SU-DHL-6 (cell line): ENCODE results near the gene PCDHB9.
"Not testable (repeated sequence)": the region's sequence is repeated elsewhere in the genome, so short reads cannot be mapped to it uniquely, and the experiment has no call there.

Source experiments
- H2AFZ ChIP-seq: fragments of 200-600 bp; sonication (generic); 2 replicates; pipeline ENCODE4 v1.6.1; 2014; ENCODE audit warnings: low read depth, mild to moderate bottlenecking, moderate library complexity, mixed read lengths, antibody characterized with exemption, low read length; ENCODE audit not compliant: severe bottlenecking
- H3F3A ChIP-seq: fragments of 200-600 bp; shearing (Covaris generic); 2 replicates; pipeline ENCODE4 v1.6.0; 2016; ENCODE audit warnings: antibody characterized with exemption, mild to moderate bottlenecking; ENCODE audit not compliant: insufficient read depth
- H3K27ac ChIP-seq: fragments of 200-600 bp; sonication (generic); 2 replicates; pipeline ENCODE4 v1.5.1; 2016; ENCODE audit warnings: low read depth, mild to moderate bottlenecking, low read length, moderate library complexity, mixed read lengths
- H3K27me3 ChIP-seq: fragments of 200-600 bp; sonication (generic), shearing (Covaris generic); 2 replicates; pipeline ENCODE4 v1.6.0; 2014; ENCODE audit warnings: mild to moderate bottlenecking, low read length
- H3K36me3 ChIP-seq: fragments of 200-600 bp; sonication (generic); 2 replicates; pipeline ENCODE4 v1.6.1; 2014; ENCODE audit warnings: mild to moderate bottlenecking, low read length, mixed read lengths
- H3K4me2 ChIP-seq: fragments of 300-600, 200-600 bp; shearing (Covaris generic), sonication (generic); 2 replicates; pipeline ENCODE4 v1.6.0; 2014; ENCODE audit warnings: low read length, low read depth, mild to moderate bottlenecking; ENCODE audit not compliant: poor library complexity, severe bottlenecking
- H3K4me3 ChIP-seq: fragments of 200-600 bp; sonication (generic); 2 replicates; pipeline ENCODE4 v1.5.1; 2014; ENCODE audit warnings: antibody characterized with exemption, low read length, mild to moderate bottlenecking, mixed read lengths; ENCODE audit not compliant: insufficient read depth, poor library complexity, severe bottlenecking
- H3K79me2 ChIP-seq: fragments of 200-600 bp; sonication (generic); 2 replicates; pipeline ENCODE4 v1.6.1; 2014; ENCODE audit warnings: mild to moderate bottlenecking, low read length, moderate library complexity; ENCODE audit not compliant: insufficient read depth
- H3K9ac ChIP-seq: fragments of 200-600 bp; sonication (generic); 2 replicates; pipeline ENCODE4 v1.7.0; 2014; ENCODE audit warnings: mild to moderate bottlenecking, low read length
- H3K9me2 ChIP-seq: fragments of 200-600 bp; sonication (generic); replicated peaks from 2 replicates; pipeline ENCODE4 v1.6.1; 2014; ENCODE audit warnings: low read length; ENCODE audit not compliant: insufficient read depth
- H3K9me3 ChIP-seq: fragments of 200-600 bp; sonication (generic); 2 replicates; pipeline ENCODE4 v1.6.1; 2014; ENCODE audit warnings: low read length, mixed read lengths; ENCODE audit not compliant: insufficient read depth
- H4K20me1 ChIP-seq: fragments of 200-600 bp; sonication (generic); 2 replicates; pipeline ENCODE4 v1.6.1; 2014; ENCODE audit warnings: low read depth, mild to moderate bottlenecking, antibody characterized with exemption, low read length, moderate library complexity, mixed read lengths
- CTCF ChIP-seq: fragments of 200-600 bp; sonication (generic); IDR thresholded peaks from one replicate; pipeline ENCODE4 v1.5.1; 2017; ENCODE audit warnings: antibody characterized with exemption, mild to moderate bottlenecking, low read length, moderate library complexity; ENCODE audit not compliant: insufficient read depth, poor library complexity, severe bottlenecking
- EZH2phosphoT487 ChIP-seq: fragments of 200-600 bp; sonication (generic), shearing (Covaris generic); conservative IDR thresholded peaks from 2 replicates; pipeline ENCODE4 v1.6.1; 2018; ENCODE audit warnings: mild to moderate bottlenecking, antibody characterized with exemption, low read length, moderate library complexity, mixed read lengths

PCDHB9 gene

GRCh38 chr5:141216035-141216434 lies 29.1 kb downstream of the PCDHB9 start:
- not testable (repeated sequence) for H3K9me3 ChIP-seq, H3K4me2 ChIP-seq, H3K27ac ChIP-seq, H3K9ac ChIP-seq, H3K9me2 ChIP-seq, H3K4me3 ChIP-seq, H3K36me3 ChIP-seq, H4K20me1 ChIP-seq, H2AFZ ChIP-seq, H3F3A ChIP-seq, H3K79me2 ChIP-seq, H3K27me3 ChIP-seq

- H2AFZ ChIP-seq: peak within 1 kb of the TSS; percentile 94
Measured at GRCh38 chr5:141223112-141223783, 36.3 kb downstream of the PCDHB9 start, which contains the start of gene PCDHB14. PCDHB14 (plus strand) TSS chr5:141223343; CDS start chr5:141223506, 163 bp downstream.

GRCh38 chr5:141224844-141225243 lies 37.9 kb downstream of the PCDHB9 start:
- H2AFZ ChIP-seq, H3K9ac ChIP-seq, H3K9me2 ChIP-seq, H3K4me2 ChIP-seq, H3K9me3 ChIP-seq, H3K27me3 ChIP-seq, H3K79me2 ChIP-seq, H3K36me3 ChIP-seq, H3F3A ChIP-seq, H4K20me1 ChIP-seq, H3K27ac ChIP-seq, H3K4me3 ChIP-seq: not testable (repeated sequence)

More at GRCh38 chr5:141223112-141223783, 36.3 kb downstream of the PCDHB9 start, which contains the start of gene PCDHB14:
- H3K4me3 ChIP-seq: peak within 1 kb of the TSS; percentile 47
- no peaks in the 10 kb centered on the region for H3K36me3 ChIP-seq
- H3K79me2 ChIP-seq: no peaks in the 10 kb centered on the region
- H3K9me2 ChIP-seq: no peaks in the 10 kb centered on the region
- H3K27me3 ChIP-seq: no peaks in the 10 kb centered on the region
- H3F3A ChIP-seq: no peaks in the 10 kb centered on the region
- H3K9ac ChIP-seq: peak within 1 kb of the TSS; percentile 41
- H3K27ac ChIP-seq: no peak within 1 kb of the TSS
- TF ChIP-seq EZH2phosphoT487 (no peak), CTCF (peak; percentile 34)
- peak within 1 kb of the TSS; percentile 72 for H3K4me2 ChIP-seq
- H3K9me3 ChIP-seq: no peaks in the 10 kb centered on the region
- no peaks in the 10 kb centered on the region for H4K20me1 ChIP-seq

GRCh38 chr5:141225421-141225820 lies 38.5 kb downstream of the PCDHB9 start:
- not testable (repeated sequence) for H3K9ac ChIP-seq, H3K4me3 ChIP-seq, H3K36me3 ChIP-seq, H3K4me2 ChIP-seq, H3K9me2 ChIP-seq, H4K20me1 ChIP-seq, H3F3A ChIP-seq, H3K9me3 ChIP-seq, H2AFZ ChIP-seq, H3K27ac ChIP-seq, H3K79me2 ChIP-seq, H3K27me3 ChIP-seq

- Histone ChIP-seq H3K27ac (no peak overlapping the region), H3K36me3 (no peaks in the 10 kb centered on the region), H3K27me3 (no peaks in the 10 kb centered on the region), H2AFZ (no peak overlapping the region), H3K4me3 (no peak overlapping the region), H3K9ac (no peak overlapping the region), H3K4me2 (no peak overlapping the region), H3K9me3 (no peaks in the 10 kb centered on the region), H3F3A (no peaks in the 10 kb centered on the region), H4K20me1 (no peaks in the 10 kb centered on the region), H3K9me2 (no peaks in the 10 kb centered on the region), H3K79me2 (no peaks in the 10 kb centered on the region)
- TF ChIP-seq CTCF: no peak
- TF ChIP-seq EZH2phosphoT487: no peak
Measured at GRCh38 chr5:141234109-141234667, 47.2 kb downstream of the PCDHB9 start.

GRCh38 chr5:141235922-141236321 lies 49.0 kb downstream of the PCDHB9 start:
- H4K20me1 ChIP-seq, H3F3A ChIP-seq, H3K27me3 ChIP-seq, H3K9me3 ChIP-seq, H3K36me3 ChIP-seq, H3K79me2 ChIP-seq, H3K9me2 ChIP-seq, H3K27ac ChIP-seq, H3K4me2 ChIP-seq, H2AFZ ChIP-seq, H3K9ac ChIP-seq, H3K4me3 ChIP-seq: not testable (repeated sequence)
